HepG2 (cell line): ENCODE data around the gene TADA1. TPM values are rescaled to one million over a fixed set of nuclear protein-coding genes. Genes with fewer than 3 reads are reported as not detected.

Source experiments
- MYPOP ChIP-seq: sonication (generic); formaldehyde crosslinking; IDR thresholded peaks from 2 replicates; pipeline ENCODE4 v1.8.1; 2023; ENCODE audit warnings: mild to moderate bottlenecking, moderate library complexity, missing genetic modification reagents
- SKIL ChIP-seq: sonication (generic); formaldehyde crosslinking; IDR thresholded peaks from 2 replicates; pipeline ENCODE4 v1.8.0; 2022; ENCODE audit warnings: missing genetic modification reagents, mild to moderate bottlenecking, moderate library complexity, borderline replicate concordance
- ZNF318 ChIP-seq: sonication (generic); formaldehyde crosslinking; IDR thresholded peaks from 2 replicates; pipeline ENCODE4 v1.4.0; 2020; ENCODE audit warnings: mild to moderate bottlenecking, missing genetic modification reagents
- ZNF660 ChIP-seq: sonication (generic); formaldehyde crosslinking; IDR thresholded peaks from 2 replicates; pipeline ENCODE4 v1.5.1; 2020; ENCODE audit warnings: mild to moderate bottlenecking, low read depth, missing genetic modification reagents, borderline replicate concordance
- ZSCAN12 ChIP-seq: sonication (generic); formaldehyde crosslinking; IDR thresholded peaks from 2 replicates; pipeline ENCODE4 v1.9.0; 2021; ENCODE audit warnings: mild to moderate bottlenecking, missing genetic modification reagents
- polyA plus RNA-seq, 8 experiments: library from polyadenylated mRNA; depleted of rRNA in 3 of 8; stranded (reverse) in 7 of 8; unstranded in 1 of 8; fragments of >200 nt; fragmentation: Illumina TruSeq in 4 of 8; extraction: Trizol in 4 of 8; gene quantifications; 2 replicates each; pipeline versions ENCODE4 v1.2.1 to v1.2.3, GENCODE V29; 2011 to 2016; ENCODE audit warnings: low read depth in 4 of 8, missing spikeins in 1 of 8, mixed read lengths in 1 of 8; ENCODE audit not compliant: insufficient read depth in 1 of 8
- total RNA-seq, 5 experiments: library from RNA; depleted of rRNA; stranded (reverse); fragments of >200 nt; fragmentation: Illumina TruSeq; extraction: Trizol; gene quantifications; 2 replicates each; pipeline ENCODE4 v1.2.3, GENCODE V29; 2016; ENCODE audit warnings: low read depth in 1 of 5
- TF ChIP-seq, protein P1 (sequence below): sonication (generic); formaldehyde crosslinking; IDR thresholded peaks from 2 replicates; pipeline ENCODE4 v1.4.0; 2020; ENCODE audit warnings: missing genetic modification reagents
- TF ChIP-seq, protein P2 (sequence below): sonication (generic); formaldehyde crosslinking; IDR thresholded peaks from 2 replicates; pipeline ENCODE4 v1.8.0; 2022; ENCODE audit warnings: low read depth, missing genetic modification reagents

TADA1 gene
- total and polyA plus RNA-seq, 2 of the 13 experiments (the other 11 are each of a cell fraction or from before 2014, with no cell fraction given), result 28.3 to 29.1 TPM

GRCh38 chr1:166838766-166839599 is 37.1 kb downstream of the TADA1 start, which contains the start of gene POGK (continued):
- TF ChIP-seq MYPOP (CRISPR knock-in tag) (peak; percentile 37; the same call in 1 of the 2 replicates), SKIL (CRISPR knock-in tag) (peak; percentile 30; the same call in 1 of the 2 replicates), ZSCAN12 (CRISPR knock-in tag) (peak; percentile 75; the same call in 1 of the 2 replicates), ZNF660 (no peak), ZNF318 (no peak)
- TF ChIP-seq, protein P1, sequence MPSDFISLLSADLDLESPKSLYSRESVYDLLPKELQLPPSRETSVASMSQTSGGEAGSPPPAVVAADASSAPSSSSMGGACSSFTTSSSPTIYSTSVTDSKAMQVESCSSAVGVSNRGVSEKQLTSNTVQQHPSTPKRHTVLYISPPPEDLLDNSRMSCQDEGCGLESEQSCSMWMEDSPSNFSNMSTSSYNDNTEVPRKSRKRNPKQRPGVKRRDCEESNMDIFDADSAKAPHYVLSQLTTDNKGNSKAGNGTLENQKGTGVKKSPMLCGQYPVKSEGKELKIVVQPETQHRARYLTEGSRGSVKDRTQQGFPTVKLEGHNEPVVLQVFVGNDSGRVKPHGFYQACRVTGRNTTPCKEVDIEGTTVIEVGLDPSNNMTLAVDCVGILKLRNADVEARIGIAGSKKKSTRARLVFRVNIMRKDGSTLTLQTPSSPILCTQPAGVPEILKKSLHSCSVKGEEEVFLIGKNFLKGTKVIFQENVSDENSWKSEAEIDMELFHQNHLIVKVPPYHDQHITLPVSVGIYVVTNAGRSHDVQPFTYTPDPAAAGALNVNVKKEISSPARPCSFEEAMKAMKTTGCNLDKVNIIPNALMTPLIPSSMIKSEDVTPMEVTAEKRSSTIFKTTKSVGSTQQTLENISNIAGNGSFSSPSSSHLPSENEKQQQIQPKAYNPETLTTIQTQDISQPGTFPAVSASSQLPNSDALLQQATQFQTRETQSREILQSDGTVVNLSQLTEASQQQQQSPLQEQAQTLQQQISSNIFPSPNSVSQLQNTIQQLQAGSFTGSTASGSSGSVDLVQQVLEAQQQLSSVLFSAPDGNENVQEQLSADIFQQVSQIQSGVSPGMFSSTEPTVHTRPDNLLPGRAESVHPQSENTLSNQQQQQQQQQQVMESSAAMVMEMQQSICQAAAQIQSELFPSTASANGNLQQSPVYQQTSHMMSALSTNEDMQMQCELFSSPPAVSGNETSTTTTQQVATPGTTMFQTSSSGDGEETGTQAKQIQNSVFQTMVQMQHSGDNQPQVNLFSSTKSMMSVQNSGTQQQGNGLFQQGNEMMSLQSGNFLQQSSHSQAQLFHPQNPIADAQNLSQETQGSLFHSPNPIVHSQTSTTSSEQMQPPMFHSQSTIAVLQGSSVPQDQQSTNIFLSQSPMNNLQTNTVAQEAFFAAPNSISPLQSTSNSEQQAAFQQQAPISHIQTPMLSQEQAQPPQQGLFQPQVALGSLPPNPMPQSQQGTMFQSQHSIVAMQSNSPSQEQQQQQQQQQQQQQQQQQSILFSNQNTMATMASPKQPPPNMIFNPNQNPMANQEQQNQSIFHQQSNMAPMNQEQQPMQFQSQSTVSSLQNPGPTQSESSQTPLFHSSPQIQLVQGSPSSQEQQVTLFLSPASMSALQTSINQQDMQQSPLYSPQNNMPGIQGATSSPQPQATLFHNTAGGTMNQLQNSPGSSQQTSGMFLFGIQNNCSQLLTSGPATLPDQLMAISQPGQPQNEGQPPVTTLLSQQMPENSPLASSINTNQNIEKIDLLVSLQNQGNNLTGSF (CRISPR knock-in tag), result peak; percentile 96
- TF ChIP-seq, protein P2, sequence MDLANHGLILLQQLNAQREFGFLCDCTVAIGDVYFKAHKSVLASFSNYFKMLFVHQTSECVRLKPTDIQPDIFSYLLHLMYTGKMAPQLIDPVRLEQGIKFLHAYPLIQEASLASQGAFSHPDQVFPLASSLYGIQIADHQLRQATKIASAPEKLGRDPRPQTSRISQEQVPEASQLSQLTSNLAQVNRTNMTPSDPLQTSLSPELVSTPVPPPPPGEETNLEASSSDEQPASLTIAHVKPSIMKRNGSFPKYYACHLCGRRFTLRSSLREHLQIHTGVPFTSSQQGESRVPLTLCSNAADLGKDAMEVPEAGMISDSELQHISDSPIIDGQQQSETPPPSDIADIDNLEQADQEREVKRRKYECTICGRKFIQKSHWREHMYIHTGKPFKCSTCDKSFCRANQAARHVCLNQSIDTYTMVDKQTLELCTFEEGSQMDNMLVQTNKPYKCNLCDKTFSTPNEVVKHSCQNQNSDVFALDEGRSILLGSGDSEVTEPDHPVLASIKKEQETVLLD (CRISPR knock-in tag), result peak; percentile 83
